Gastroesophageal sphincter (tissue), 3 donors: ENCODE results near the gene PARD3.

Experiments used
- CTCF ChIP-seq, 4 experiments: fragments of 200-600 bp in 2 of 4; fragments of 450-650 bp in 2 of 4; sonication (generic) in 1 of 4; IDR thresholded peaks; one replicate each; pipeline ENCODE4 v1.5.1; 2017 to 2019; ENCODE audit warnings: antibody characterized with exemption in 4 of 4, mild to moderate bottlenecking in 2 of 4, moderate library complexity in 2 of 4
- EP300 ChIP-seq: sonication (generic); formaldehyde crosslinking; IDR thresholded peaks from one replicate; pipeline ENCODE4 v1.6.1; 2017; ENCODE audit warnings: antibody characterized with exemption, mild to moderate bottlenecking

- TF ChIP-seq CTCF (IDR thresholded peaks at IDR 0.05) (no peak), EP300 (no peak)
Measured at GRCh38 chr10:34426041-34426440, 389.1 kb downstream of the PARD3 start.
